Keratinocyte (primary cell): Measurements from ENCODE around the gene CD59. TPM values are rescaled to one million over a fixed set of nuclear protein-coding genes. Genes with fewer than 3 reads are reported as not detected.

Source experiments
- DNase-seq: peaks from one replicate; pipeline ENCODE4 v3.0.0-alpha.2; 2011; ENCODE audit warnings: low read depth, missing footprints, low spot score
- FAIRE-seq: peaks from 2 replicates; lab custom pipeline; 2011; peaks lifted over from hg19 to GRCh38; lab: Jason Lieb, UNC
- H2AFZ ChIP-seq: 2 replicates; pipeline ENCODE4 v1.6.0; 2012; ENCODE audit warnings: low read length, control low read depth, inconsistent platforms; ENCODE audit not compliant: control insufficient read depth
- H3K27ac ChIP-seq: 2 replicates; pipeline ENCODE4 v1.5.1; 2011; ENCODE audit warnings: low read length; ENCODE audit not compliant: control insufficient read depth, insufficient read depth
- H3K27me3 ChIP-seq: 3 replicates; pipeline ENCODE4 v1.6.0; 2011; ENCODE audit warnings: low read length; ENCODE audit not compliant: control insufficient read depth, insufficient read depth; ENCODE audit errors: extremely low read depth
- H3K36me3 ChIP-seq, 2 experiments: 2 replicates in 1 of 2; 3 replicates in 1 of 2; pipeline ENCODE4 v1.5.1; 2011; ENCODE audit warnings: low read length in 2 of 2, mild to moderate bottlenecking in 1 of 2; ENCODE audit not compliant: control insufficient read depth in 2 of 2, insufficient read depth in 2 of 2; ENCODE audit errors: extremely low read depth in 1 of 2
- H3K4me1 ChIP-seq: 3 replicates; pipeline ENCODE4 v1.5.1; 2011; ENCODE audit warnings: low read length; ENCODE audit not compliant: control insufficient read depth, insufficient read depth; ENCODE audit errors: extremely low read depth
- H3K4me2 ChIP-seq: 3 replicates; pipeline ENCODE4 v1.6.0; 2011; ENCODE audit warnings: low read depth, low read length; ENCODE audit not compliant: control insufficient read depth, insufficient read depth; ENCODE audit errors: extremely low read depth
- H3K4me3 ChIP-seq, 3 experiments: fragments of 200-600 bp in 1 of 3; sonication (generic) in 1 of 3; 2 replicates in 2 of 3; 3 replicates in 1 of 3; pipeline ENCODE4 v1.5.1; 2011 to 2016; ENCODE audit warnings: low read length in 3 of 3, mild to moderate bottlenecking in 3 of 3, control low read depth in 2 of 3, inconsistent platforms in 1 of 3, low read depth in 1 of 3, mixed read lengths in 1 of 3, mixed run types in 1 of 3, moderate library complexity in 1 of 3; ENCODE audit not compliant: control insufficient read depth in 2 of 3, insufficient read depth in 2 of 3; ENCODE audit errors: extremely low read depth in 1 of 3
- H3K79me2 ChIP-seq: 2 replicates; pipeline ENCODE4 v1.6.0; 2012; ENCODE audit warnings: low read length; ENCODE audit not compliant: control insufficient read depth, insufficient read depth
- H3K9ac ChIP-seq: 3 replicates; pipeline ENCODE4 v1.6.0; 2011; ENCODE audit warnings: low read length; ENCODE audit not compliant: control insufficient read depth, insufficient read depth; ENCODE audit errors: extremely low read depth
- H3K9me1 ChIP-seq: 3 replicates; pipeline ENCODE4 v1.6.0; 2011; ENCODE audit warnings: low read length; ENCODE audit not compliant: control insufficient read depth, insufficient read depth; ENCODE audit errors: extremely low read depth
- H3K9me3 ChIP-seq: 2 replicates; pipeline ENCODE4 v1.5.1; 2012; ENCODE audit warnings: low read depth, low read length; ENCODE audit not compliant: control insufficient read depth
- H4K20me1 ChIP-seq: 3 replicates; pipeline ENCODE4 v1.6.0; 2011; ENCODE audit warnings: low read length; ENCODE audit not compliant: control insufficient read depth, insufficient read depth; ENCODE audit errors: extremely low read depth
- CTCF ChIP-seq, 3 experiments: IDR thresholded peaks in 1 of 3; conservative IDR thresholded peaks in 1 of 3; optimal IDR thresholded peaks in 1 of 3; 2 replicates in 2 of 3; 3 replicates in 1 of 3; pipeline versions ENCODE3 to v1.5.1; 2011; ENCODE audit warnings: low read length in 3 of 3, mild to moderate bottlenecking in 3 of 3, moderate library complexity in 2 of 3, control low read depth in 1 of 3, inconsistent platforms in 1 of 3; ENCODE audit not compliant: insufficient read depth in 2 of 3; ENCODE audit errors: extremely low read depth in 1 of 3
- EZH2 ChIP-seq: IDR thresholded peaks from one replicate; pipeline ENCODE4 v1.6.1; 2012; ENCODE audit warnings: inconsistent platforms, mild to moderate bottlenecking, low read length, moderate library complexity
- dilution Hi-C: fragments of 300-500 bp; cut with MboI; formaldehyde crosslinking; loops from one replicate; pipeline ENCODE4 v1.7.0; 2020; ENCODE audit warnings: low sequenced_read_pairs; ENCODE audit not compliant: extremely low pct_ligation_motif_present
- polyA plus RNA-seq, 5 experiments: library from polyadenylated mRNA; depleted of rRNA in 3 of 5; stranded (reverse) in 3 of 5; stranded (forward) in 1 of 5; unstranded in 1 of 5; fragments of >200 nt; gene quantifications; 1 replicate in 1 of 5; 2 replicates in 3 of 5; 3 replicates in 1 of 5; pipeline versions ENCODE4 v1.2.1 to v1.2.3, GENCODE V29; 2011 to 2012; ENCODE audit warnings: missing spikeins in 2 of 5, low read depth in 1 of 5, low replicate concordance in 1 of 5

CD59 gene
- polyA plus RNA-seq, 1 donor (not counting 4 experiments of a cell fraction or from before 2014, with no cell fraction given), result 1,349 TPM

- TF ChIP-seq EZH2, result no peak
- TF ChIP-seq CTCF (optimal IDR thresholded peaks at IDR 0.05 in 1 of 3, IDR thresholded peaks at IDR 0.05 in 1 of 3, conservative IDR thresholded peaks at IDR 0.05 in 1 of 3; ENCODE audit: extremely low read depth in 1 of 3, insufficient read depth in 2 of 3, low read length in 3 of 3), result no peak
- Histone ChIP-seq H3K9ac (no peak overlapping the region), H3K4me3 (no peak overlapping the region), H3K4me1 (peaks cover 54% of the 10 kb centered on the region), H4K20me1 (no peaks in the 10 kb centered on the region), H3K36me3 (peaks cover 30 to 37% of the 10 kb centered on the region in 2 experiments), H3K4me2 (no peak overlapping the region), H3K9me1 (no peaks in the 10 kb centered on the region), H2AFZ (no peak overlapping the region), H3K27me3 (no peaks in the 10 kb centered on the region), H3K27ac (no peak overlapping the region), H3K79me2 (peaks cover 21% of the 10 kb centered on the region), H3K9me3 (no peaks in the 10 kb centered on the region)
- dilution Hi-C loops, result no loop called here
- DNase-seq, result no peak
- FAIRE-seq, result no peak
Measured at GRCh38 chr11:33706966-33707365, 29.3 kb downstream of the CD59 start.

- no peaks in the 10 kb centered on the region for H3K9me3 ChIP-seq
- H3K4me1 ChIP-seq, result peaks cover 59% of the 10 kb centered on the region
- TF ChIP-seq CTCF (optimal IDR thresholded peaks at IDR 0.05 in 1 of 3, IDR thresholded peaks at IDR 0.05 in 1 of 3, conservative IDR thresholded peaks at IDR 0.05 in 1 of 3; ENCODE audit: extremely low read depth in 1 of 3, insufficient read depth in 2 of 3, low read length in 3 of 3) (no peak), EZH2 (no peak)
- dilution Hi-C loops, result no loop called here
- H3K27ac ChIP-seq, result no peak overlapping the region
- H2AFZ ChIP-seq, result no peak overlapping the region
- FAIRE-seq, result no peak
- H3K79me2 ChIP-seq, result peaks cover 19% of the 10 kb centered on the region
- no peak overlapping the region for H3K9ac ChIP-seq
- H3K4me3 ChIP-seq, result no peak overlapping the region
- H3K36me3 ChIP-seq, result peaks cover 30 to 37% of the 10 kb centered on the region in 2 experiments
- DNase-seq, result no peak
- H3K27me3 ChIP-seq, result no peaks in the 10 kb centered on the region
- no peaks in the 10 kb centered on the region for H3K9me1 ChIP-seq
- H3K4me2 ChIP-seq, result no peak overlapping the region
- H4K20me1 ChIP-seq, result no peaks in the 10 kb centered on the region
Measured at GRCh38 chr11:33706546-33706945, 29.7 kb downstream of the CD59 start.
